ENCODE data around the gene DCXR. TPM values are rescaled to one million over a fixed set of nuclear protein-coding genes. Genes with fewer than 3 reads are reported as not detected.

The DCXR gene
- total and polyA plus RNA-seq, 2 of the 4 experiments (the other 2 are of a cell fraction), result 36.6 to 139 TPM

DNA sequence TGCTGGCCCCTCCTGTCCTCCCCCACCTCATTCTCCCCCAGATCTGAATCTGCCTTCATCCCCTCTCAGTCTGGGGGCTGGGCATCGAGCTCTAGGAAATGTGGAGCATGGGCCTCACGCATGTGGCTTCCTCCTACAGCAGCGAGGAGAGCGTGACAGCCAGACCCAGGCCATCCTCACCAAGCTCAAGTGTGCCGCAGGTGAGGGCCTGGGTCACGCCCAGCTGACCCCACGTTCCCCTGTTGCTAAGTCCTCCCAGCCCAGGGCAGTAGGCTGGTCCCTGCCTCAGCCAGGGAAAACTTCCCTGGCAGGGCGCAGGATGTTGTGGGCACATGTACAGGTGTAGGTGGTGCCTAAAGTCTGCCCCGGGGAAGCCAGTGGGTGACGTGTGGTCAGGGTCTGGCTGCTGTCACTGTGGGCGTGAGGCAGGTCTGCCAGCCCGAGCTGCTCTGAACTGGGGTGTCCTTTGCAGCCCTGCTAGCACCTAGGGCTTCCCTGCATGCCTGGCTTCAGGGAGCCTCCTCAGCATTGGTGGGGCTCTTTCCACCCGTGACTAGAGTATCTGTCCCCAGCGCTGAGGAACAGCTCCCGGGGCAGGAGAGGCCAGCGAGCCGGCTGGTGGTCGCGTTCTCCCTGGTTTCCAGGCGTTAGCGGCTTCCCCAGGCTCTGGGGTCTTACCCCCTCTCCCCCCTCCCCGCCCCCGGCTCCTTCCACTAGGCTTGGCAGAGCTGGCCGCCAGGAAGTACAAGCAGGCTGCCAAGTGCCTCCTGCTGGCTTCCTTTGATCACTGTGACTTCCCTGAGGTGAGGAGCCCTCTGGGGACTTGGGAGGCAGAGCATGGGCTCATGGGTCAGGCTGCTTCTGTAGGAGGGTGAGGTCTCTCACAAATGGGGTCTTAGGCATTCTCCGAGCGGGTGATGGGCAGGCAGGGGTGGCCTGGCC, 17.8 kb upstream of the DCXR start:
- Histone ChIP-seq H3K4me2 (ENCODE audit: low read depth, low read length) (no peak overlapping the region), H3K27me3 (ENCODE audit: control insufficient read depth, insufficient read depth, low read length) (no peaks in the 10 kb centered on the region), H4K91ac (ENCODE audit: insufficient read depth, low read depth, low read length) (no peak overlapping the region), H3K79me1 (ENCODE audit: low read depth in 1 of 2, low read length in 2 of 2) (peaks cover 12 to 37% of the 10 kb centered on the region in 2 experiments), H3K9me1 (ENCODE audit: insufficient read depth, low read length) (peaks cover 5% of the 10 kb centered on the region), H3K23ac (ENCODE audit: low read depth, low read length) (no peak overlapping the region), H4K5ac (ENCODE audit: low read depth, low read length) (no peak overlapping the region), H3K56ac (ENCODE audit: extremely low read depth, insufficient read depth, low read length) (no peak overlapping the region), H4K8ac (ENCODE audit: low read depth in 2 of 2, low read length in 2 of 2) (no peak overlapping the region), H3K14ac (replicated peaks; ENCODE audit: low read depth, low read length) (no peak overlapping the region), H3K4me3 (ENCODE audit: insufficient read depth, low read depth, low read length) (no peak overlapping the region), H2AK5ac (ENCODE audit: low read depth, low read length) (no peak overlapping the region), H3K9ac (ENCODE audit: low read depth, low read length) (no peak overlapping the region), H2AFZ (replicated peaks; ENCODE audit: low read length, poor library complexity) (no peak overlapping the region), H3K36me3 (ENCODE audit: control insufficient read depth, insufficient read depth, low read length) (peaks cover 59% of the 10 kb centered on the region), H3K18ac (ENCODE audit: low read depth, low read length) (no peak overlapping the region), H2BK120ac (ENCODE audit: low read depth, low read length) (no peak overlapping the region), H2BK20ac (ENCODE audit: low read depth, low read length) (no peak overlapping the region), H3K27ac (ENCODE audit: insufficient read depth, low read length) (no peak overlapping the region), H2BK5ac (ENCODE audit: low read depth, low read length, poor library complexity, severe bottlenecking) (no peak overlapping the region), H3K9me3 (ENCODE audit: control insufficient read depth, insufficient read depth, low read length) (no peaks in the 10 kb centered on the region), H3K4ac (ENCODE audit: low read depth, low read length) (no peak overlapping the region), H2BK15ac (ENCODE audit: low read depth, low read length) (no peak overlapping the region), H2AK9ac (replicated peaks; ENCODE audit: low read depth, low read length, poor library complexity) (peak overlapping the region; percentile 42), H3K4me1 (ENCODE audit: control insufficient read depth, insufficient read depth, low read length) (peaks cover 15% of the 10 kb centered on the region), H4K20me1 (ENCODE audit: insufficient read depth, low read length) (peaks cover 4% of the 10 kb centered on the region)
- 83% methylated on average over 6 of the region's 26 CpGs; no CpG with 5 or more reads in 1 of the 2 experiments for WGBS, 2 experiments (ENCODE audit: extremely low coverage in 2 of 2, insufficient read length in 1 of 2)
- intact Hi-C loops (cut with micrococcal nuclease) (no loop called here), in situ Hi-C loops (cut with MboI; ENCODE audit: low sequenced_read_pairs) (no loop called here), dilution Hi-C loops (cut with HindIII; ENCODE audit: low sequenced_read_pairs, unreplicated experiment) (no loop called here)
- ATAC-seq (ENCODE audit: low read depth) (no peak), DNase-seq (no peak)
- BruUV-seq (replicated peaks), result no TSS peak
- ChIA-PET CTCF (no interaction called here), POLR2A (ENCODE audit: unreplicated experiment) (no interaction called here)
- TF ChIP-seq CHD1 (IDR thresholded peaks at IDR 0.05; ENCODE audit: low read depth, low read length) (no peak), RCOR1 (IDR thresholded peaks at IDR 0.05; ENCODE audit: insufficient replicate concordance, low read length) (no peak), MXI1 (IDR thresholded peaks at IDR 0.05; ENCODE audit: borderline replicate concordance, low read depth, low read length) (no peak), NFE2L2 (IDR thresholded peaks at IDR 0.05; ENCODE audit: low read depth, low read length) (no peak), MAFK (IDR thresholded peaks at IDR 0.05; ENCODE audit: low read depth, low read length) (no peak), SMC3 (IDR thresholded peaks at IDR 0.05; ENCODE audit: low read depth, low read length) (no peak), FOS (IDR thresholded peaks at IDR 0.05; ENCODE audit: low read depth, low read length) (no peak), RFX5 (IDR thresholded peaks at IDR 0.05; ENCODE audit: low read depth, low read length) (no peak), CTCF (conservative IDR thresholded peaks at IDR 0.05; ENCODE audit: low read depth, low read length) (no peak), RAD21 (IDR thresholded peaks at IDR 0.05; ENCODE audit: low read length) (no peak), CEBPB (IDR thresholded peaks at IDR 0.05; ENCODE audit: low read depth, low read length) (no peak), POLR2A (IDR thresholded peaks at IDR 0.05; ENCODE audit: low read depth, low read length) (no peak), BHLHE40 (IDR thresholded peaks at IDR 0.05; ENCODE audit: low read depth, low read length) (no peak)
- TF ChIP-seq, protein P1, sequence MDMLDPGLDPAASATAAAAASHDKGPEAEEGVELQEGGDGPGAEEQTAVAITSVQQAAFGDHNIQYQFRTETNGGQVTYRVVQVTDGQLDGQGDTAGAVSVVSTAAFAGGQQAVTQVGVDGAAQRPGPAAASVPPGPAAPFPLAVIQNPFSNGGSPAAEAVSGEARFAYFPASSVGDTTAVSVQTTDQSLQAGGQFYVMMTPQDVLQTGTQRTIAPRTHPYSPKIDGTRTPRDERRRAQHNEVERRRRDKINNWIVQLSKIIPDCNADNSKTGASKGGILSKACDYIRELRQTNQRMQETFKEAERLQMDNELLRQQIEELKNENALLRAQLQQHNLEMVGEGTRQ (IDR thresholded peaks at IDR 0.05; ENCODE audit: low read depth, low read length), result no peak
- TF ChIP-seq, protein P2, sequence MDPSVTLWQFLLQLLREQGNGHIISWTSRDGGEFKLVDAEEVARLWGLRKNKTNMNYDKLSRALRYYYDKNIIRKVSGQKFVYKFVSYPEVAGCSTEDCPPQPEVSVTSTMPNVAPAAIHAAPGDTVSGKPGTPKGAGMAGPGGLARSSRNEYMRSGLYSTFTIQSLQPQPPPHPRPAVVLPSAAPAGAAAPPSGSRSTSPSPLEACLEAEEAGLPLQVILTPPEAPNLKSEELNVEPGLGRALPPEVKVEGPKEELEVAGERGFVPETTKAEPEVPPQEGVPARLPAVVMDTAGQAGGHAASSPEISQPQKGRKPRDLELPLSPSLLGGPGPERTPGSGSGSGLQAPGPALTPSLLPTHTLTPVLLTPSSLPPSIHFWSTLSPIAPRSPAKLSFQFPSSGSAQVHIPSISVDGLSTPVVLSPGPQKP (IDR thresholded peaks at IDR 0.05; ENCODE audit: borderline replicate concordance, low read depth, low read length), result no peak

All from IMR-90 (cell line).